SK-N-SH treated with all-trans-retinoic acid at 6 μM for 48 hours (cell line): Measurements from ENCODE around the gene RCAN1.

Experiments used
- ATAC-seq: fragments of 200-7000 bp; cut with Tn5 transposase; 3 replicates; pipeline ENCODE4 v1.9.1; 2020; ENCODE audit warnings: mild to moderate bottlenecking, moderate library complexity
- BACH2 ChIP-seq: fragments of 250-450 bp; sonication (Bioruptor Pico); IDR thresholded peaks from 2 replicates; pipeline ENCODE4 v1.9.0; 2021; ENCODE audit warnings: mild to moderate bottlenecking, borderline replicate concordance
- CREB5 ChIP-seq: fragments of 250-450 bp; sonication (Bioruptor Pico); IDR thresholded peaks from 2 replicates; pipeline ENCODE4 v1.5.1; 2020; ENCODE audit warnings: low read depth, mild to moderate bottlenecking, moderate library complexity
- CSDC2 ChIP-seq: fragments of 250-450 bp; sonication (Bioruptor Pico); IDR thresholded peaks from 2 replicates; pipeline ENCODE4 v1.5.0; 2020; ENCODE audit warnings: mild to moderate bottlenecking, moderate library complexity
- CSRNP3 ChIP-seq: fragments of 250-450 bp; sonication (Bioruptor Pico); IDR thresholded peaks from 2 replicates; pipeline ENCODE4 v1.5.1; 2021; ENCODE audit warnings: mild to moderate bottlenecking, moderate library complexity
- ESRRG ChIP-seq: fragments of 250-450 bp; sonication (Bioruptor Pico); IDR thresholded peaks from 2 replicates; pipeline ENCODE4 v1.6.1; 2021; ENCODE audit warnings: mild to moderate bottlenecking
- GLIS3 ChIP-seq: fragments of 250-450 bp; sonication (Bioruptor Pico); IDR thresholded peaks from 2 replicates; pipeline ENCODE4 v1.5.0; 2020; ENCODE audit warnings: mild to moderate bottlenecking, moderate library complexity
- ISL1 ChIP-seq: fragments of 250-450 bp; sonication (Bioruptor Pico); IDR thresholded peaks from 2 replicates; pipeline ENCODE4 v2.1.2; 2022; ENCODE audit warnings: mild to moderate bottlenecking, moderate library complexity
- OSR1 ChIP-seq: fragments of 250-450 bp; sonication (Bioruptor Pico); IDR thresholded peaks from 2 replicates; pipeline ENCODE4 v1.8.0; 2022; ENCODE audit warnings: moderate library complexity, mild to moderate bottlenecking, inconsistent platforms
- PATZ1 ChIP-seq: fragments of 250-450 bp; sonication (Bioruptor Pico); IDR thresholded peaks from 2 replicates; pipeline ENCODE4 v1.8.0; 2020; ENCODE audit warnings: mild to moderate bottlenecking, moderate library complexity, borderline replicate concordance
- POU6F1 ChIP-seq: fragments of 250-450 bp; sonication (Bioruptor Pico); IDR thresholded peaks from 2 replicates; pipeline ENCODE4 v1.8.0; 2021; ENCODE audit warnings: low read depth, mild to moderate bottlenecking, moderate library complexity, borderline replicate concordance
- RARB ChIP-seq: fragments of 250-450 bp; sonication (Bioruptor Pico); IDR thresholded peaks from 2 replicates; pipeline ENCODE4 v1.8.0; 2021; ENCODE audit warnings: mild to moderate bottlenecking, moderate library complexity
- SNAI2 ChIP-seq: fragments of 250-450 bp; sonication (Bioruptor Pico); IDR thresholded peaks from 2 replicates; pipeline ENCODE4 v1.5.0; 2020; ENCODE audit warnings: mild to moderate bottlenecking, moderate library complexity
- TCF4 ChIP-seq: fragments of 250-450 bp; sonication (Bioruptor Pico); IDR thresholded peaks from 2 replicates; pipeline ENCODE4 v1.8.0; 2021; ENCODE audit warnings: mild to moderate bottlenecking, moderate library complexity, borderline replicate concordance
- TOX ChIP-seq: fragments of 250-450 bp; sonication (Bioruptor Pico); IDR thresholded peaks from 2 replicates; pipeline ENCODE4 v1.8.0; 2021; ENCODE audit warnings: mild to moderate bottlenecking, moderate library complexity, borderline replicate concordance
- ZC3H10 ChIP-seq: fragments of 250-450 bp; sonication (Bioruptor Pico); IDR thresholded peaks from 2 replicates; pipeline ENCODE4 v1.5.1; 2021; ENCODE audit warnings: mild to moderate bottlenecking, moderate library complexity
- ZFP3 ChIP-seq: fragments of 250-450 bp; sonication (Bioruptor Pico); IDR thresholded peaks from 2 replicates; pipeline ENCODE4 v1.5.0; 2020; ENCODE audit warnings: mild to moderate bottlenecking, moderate library complexity
- ZFP30 ChIP-seq: fragments of 450-650 bp; formaldehyde crosslinking; IDR thresholded peaks from 2 replicates; pipeline ENCODE4 v1.5.0; 2022; ENCODE audit warnings: mild to moderate bottlenecking, moderate library complexity
- ZNF70 ChIP-seq: fragments of 450-650 bp; formaldehyde crosslinking; IDR thresholded peaks from 2 replicates; pipeline ENCODE4 v1.5.0; 2020; ENCODE audit warnings: mild to moderate bottlenecking, moderate library complexity

The RCAN1 gene

GRCh38 chr21:34593423-34593822 lies 21.5 kb downstream of the RCAN1 start (continued):
- no peak for TF ChIP-seq POU6F1 (CRISPR knock-in tag)
- no peak for TF ChIP-seq TOX (CRISPR knock-in tag)
- TF ChIP-seq SNAI2, result no peak
- TF ChIP-seq, all 23 proteins: peak for 0

- no peak for ATAC-seq
- TF ChIP-seq CSRNP3 (CRISPR knock-in tag) (no peak), ZNF70 (no peak)
These were observed 22.6 kb downstream of the RCAN1 start for GRCh38 chr21:34592120-34592955.

- no peak for TF ChIP-seq ZFP30 (CRISPR knock-in tag)
- no peak for TF ChIP-seq OSR1 (CRISPR knock-in tag)
- TF ChIP-seq CSDC2, result no peak
- no peak for TF ChIP-seq RARB (CRISPR knock-in tag)
- no peak for TF ChIP-seq ZC3H10 (CRISPR knock-in tag)
- no peak for TF ChIP-seq BACH2 (CRISPR knock-in tag)
- TF ChIP-seq TOX (CRISPR knock-in tag), result no peak
- no peak for TF ChIP-seq ZFP3 (CRISPR knock-in tag)
- TF ChIP-seq, all 23 proteins: peak for 0
- no peak for ATAC-seq
These were observed 24.4 kb downstream of the RCAN1 start for GRCh38 chr21:34590520-34590919.

GRCh38 chr21:34589511-34590282 lies 25.2 kb downstream of the RCAN1 start:
- TF ChIP-seq SNAI2 (no peak), ZFP3 (CRISPR knock-in tag) (no peak), POU6F1 (CRISPR knock-in tag) (no peak), ZFP30 (CRISPR knock-in tag) (no peak), CSRNP3 (CRISPR knock-in tag) (no peak), OSR1 (CRISPR knock-in tag) (no peak), TCF4 (no peak), ESRRG (CRISPR knock-in tag) (no peak), ISL1 (CRISPR knock-in tag) (no peak), PATZ1 (CRISPR knock-in tag) (no peak), CSDC2 (no peak), ZNF70 (no peak), BACH2 (CRISPR knock-in tag) (no peak), CREB5 (CRISPR knock-in tag) (no peak), ZC3H10 (CRISPR knock-in tag) (no peak), GLIS3 (CRISPR knock-in tag) (no peak), TOX (CRISPR knock-in tag) (no peak)
- ATAC-seq, result no peak
